ENCODE data around the gene PDIK1L. TPM values are rescaled to one million over a fixed set of nuclear protein-coding genes. Genes with fewer than 3 reads are reported as not detected.

Gene PDIK1L
- polyA plus RNA-seq, 3 donors = 1.2 to 2.5 (median 2.3) TPM

- no peak for TF ChIP-seq CTCF (IDR thresholded peaks at IDR 0.05)
- Mint-ChIP-seq H3K4me3 (no peak overlapping the region), H3K4me1 (no peaks in the 10 kb centered on the region), H3K27ac (no peak overlapping the region), H3K9me3 (no peaks in the 10 kb centered on the region), H3K36me3 (no peaks in the 10 kb centered on the region), H3K27me3 (ENCODE audit: low read depth in 3 of 3) (peaks cover 15 to 37% (median 23%) of the 10 kb centered on the region in 3 donors)
- Histone ChIP-seq H3K79me2 (ENCODE audit: insufficient read depth, low read length) (no peaks in the 10 kb centered on the region), H3K27me3 (ENCODE audit: control insufficient read depth in 2 of 2, insufficient read depth in 2 of 2, low read length in 2 of 2) (no peaks in the 10 kb centered on the region), H3K4me1 (ENCODE audit: control insufficient read depth in 1 of 2, insufficient read depth in 2 of 2, low read length in 2 of 2) (no peaks in the 10 kb centered on the region), H3K4me3 (replicated peaks in 1 of 3; ENCODE audit: low read depth in 2 of 3, low read length in 3 of 3) (no peak overlapping the region), H3K9ac (ENCODE audit: insufficient read depth, low read length, poor library complexity, severe bottlenecking) (no peak overlapping the region), H4K20me1 (ENCODE audit: insufficient read depth, low read length) (no peaks in the 10 kb centered on the region), H2AFZ (ENCODE audit: insufficient read depth, low read depth, low read length, poor library complexity, severe bottlenecking) (no peak overlapping the region), H3K4me2 (replicated peaks; ENCODE audit: extremely low read depth, low read length, poor library complexity, severe bottlenecking) (no peak overlapping the region), H3K9me3 (replicated peaks in 1 of 2; ENCODE audit: control insufficient read depth in 1 of 2, insufficient read depth in 1 of 2, low read length in 2 of 2) (no peaks in the 10 kb centered on the region), H3K27ac (ENCODE audit: low read depth in 1 of 2, low read length in 2 of 2) (no peak overlapping the region), H3K36me3 (replicated peaks in 1 of 2; ENCODE audit: control insufficient read depth in 1 of 2, insufficient read depth in 2 of 2, low read length in 2 of 2) (no peaks in the 10 kb centered on the region)
- no peak for DNase-seq
- intact Hi-C loops (cut with micrococcal nuclease) = no loop called here
- WGBS (ENCODE audit: insufficient coverage) = no CpG with 5 or more reads among the region's 4 CpGs
Measured at GRCh38 chr1:26070296-26070962, 41.2 kb upstream of the PDIK1L start.

- intact Hi-C loops (cut with micrococcal nuclease) = no loop called here
- Mint-ChIP-seq H3K4me1 (no peaks in the 10 kb centered on the region), H3K27ac (no peak overlapping the region)
Measured at GRCh38 chr1:26070963-26071342, 40.7 kb upstream of the PDIK1L start.

More at GRCh38 chr1:26070963-26071342, 40.7 kb upstream of the PDIK1L start:
- no peak overlapping the region for H3K4me3 Mint-ChIP-seq
- no peak overlapping the region for H3K9ac ChIP-seq (ENCODE audit: insufficient read depth, low read length, poor library complexity, severe bottlenecking)
- no peaks in the 10 kb centered on the region for H3K27me3 ChIP-seq (ENCODE audit: control insufficient read depth in 2 of 2, insufficient read depth in 2 of 2, low read length in 2 of 2)
- H3K9me3 Mint-ChIP-seq = no peaks in the 10 kb centered on the region
- H3K79me2 ChIP-seq (ENCODE audit: insufficient read depth, low read length) = no peaks in the 10 kb centered on the region
- no peak overlapping the region for H2AFZ ChIP-seq (ENCODE audit: insufficient read depth, low read depth, low read length, poor library complexity, severe bottlenecking)
- H3K4me3 ChIP-seq (replicated peaks in 1 of 3; ENCODE audit: low read depth in 2 of 3, low read length in 3 of 3) = no peak overlapping the region
- TF ChIP-seq CTCF (IDR thresholded peaks at IDR 0.05) = no peak
- no peak overlapping the region for H3K27ac ChIP-seq (ENCODE audit: low read depth in 1 of 2, low read length in 2 of 2)
- DNase-seq = no peak
- no peaks in the 10 kb centered on the region for H4K20me1 ChIP-seq (ENCODE audit: insufficient read depth, low read length)
- H3K27me3 Mint-ChIP-seq (ENCODE audit: low read depth in 3 of 3) = peaks cover 14 to 38% (median 23%) of the 10 kb centered on the region in 3 donors
- no peaks in the 10 kb centered on the region for H3K9me3 ChIP-seq (replicated peaks in 1 of 2; ENCODE audit: control insufficient read depth in 1 of 2, insufficient read depth in 1 of 2, low read length in 2 of 2)
- H3K36me3 ChIP-seq (replicated peaks in 1 of 2; ENCODE audit: control insufficient read depth in 1 of 2, insufficient read depth in 2 of 2, low read length in 2 of 2) = no peaks in the 10 kb centered on the region
- WGBS (ENCODE audit: insufficient coverage) = 100% methylated on average over 5 of the region's 6 CpGs
- no peaks in the 10 kb centered on the region for H3K4me1 ChIP-seq (ENCODE audit: control insufficient read depth in 1 of 2, insufficient read depth in 2 of 2, low read length in 2 of 2)
- no peak overlapping the region for H3K4me2 ChIP-seq (replicated peaks; ENCODE audit: extremely low read depth, low read length, poor library complexity, severe bottlenecking)
- no peaks in the 10 kb centered on the region for H3K36me3 Mint-ChIP-seq

Data from CD14-positive monocyte (primary cell).